ENCODE measurements around the gene HESX1. TPM values are rescaled to one million over a fixed set of nuclear protein-coding genes. Genes with fewer than 3 reads are reported as not detected.

The HESX1 gene
- total RNA-seq, 1 donor from 2014 or later = 2.0 TPM

DNA sequence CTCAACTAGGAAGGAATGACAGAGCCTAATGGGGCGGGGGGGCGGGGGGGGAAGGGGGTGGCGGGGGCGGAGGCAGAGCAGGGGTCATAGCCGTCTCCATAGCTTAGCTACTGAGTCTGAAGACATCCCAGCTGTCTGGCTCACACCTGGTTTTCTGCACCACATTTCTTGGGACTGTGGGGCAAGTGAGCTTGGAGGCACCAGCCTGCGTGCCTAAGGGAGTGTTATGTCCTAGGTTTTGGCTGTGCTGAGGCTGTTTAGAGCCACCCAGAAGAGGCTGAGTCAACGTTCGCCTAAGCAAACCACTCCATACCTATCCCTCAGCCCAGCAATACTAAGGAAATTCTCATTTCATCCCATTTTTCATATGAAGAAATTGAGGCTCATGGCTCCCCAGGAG lies 36.0 kb downstream of the HESX1 start:
- DNase-seq (ENCODE audit: extremely low spot score, unreplicated experiment) = peak; percentile 46
- no peaks in the 10 kb centered on the region for H3K36me3 Mint-ChIP-seq (ENCODE audit: unreplicated experiment)
- H3K27me3 Mint-ChIP-seq (ENCODE audit: unreplicated experiment) = peaks cover 48% of the 10 kb centered on the region
- H3K4me1 Mint-ChIP-seq (ENCODE audit: unreplicated experiment) = peaks cover 26% of the 10 kb centered on the region
- H3K27ac Mint-ChIP-seq (ENCODE audit: unreplicated experiment) = no peak overlapping the region
- H3K9me3 Mint-ChIP-seq (ENCODE audit: unreplicated experiment) = no peaks in the 10 kb centered on the region
- TF ChIP-seq, protein P1, sequence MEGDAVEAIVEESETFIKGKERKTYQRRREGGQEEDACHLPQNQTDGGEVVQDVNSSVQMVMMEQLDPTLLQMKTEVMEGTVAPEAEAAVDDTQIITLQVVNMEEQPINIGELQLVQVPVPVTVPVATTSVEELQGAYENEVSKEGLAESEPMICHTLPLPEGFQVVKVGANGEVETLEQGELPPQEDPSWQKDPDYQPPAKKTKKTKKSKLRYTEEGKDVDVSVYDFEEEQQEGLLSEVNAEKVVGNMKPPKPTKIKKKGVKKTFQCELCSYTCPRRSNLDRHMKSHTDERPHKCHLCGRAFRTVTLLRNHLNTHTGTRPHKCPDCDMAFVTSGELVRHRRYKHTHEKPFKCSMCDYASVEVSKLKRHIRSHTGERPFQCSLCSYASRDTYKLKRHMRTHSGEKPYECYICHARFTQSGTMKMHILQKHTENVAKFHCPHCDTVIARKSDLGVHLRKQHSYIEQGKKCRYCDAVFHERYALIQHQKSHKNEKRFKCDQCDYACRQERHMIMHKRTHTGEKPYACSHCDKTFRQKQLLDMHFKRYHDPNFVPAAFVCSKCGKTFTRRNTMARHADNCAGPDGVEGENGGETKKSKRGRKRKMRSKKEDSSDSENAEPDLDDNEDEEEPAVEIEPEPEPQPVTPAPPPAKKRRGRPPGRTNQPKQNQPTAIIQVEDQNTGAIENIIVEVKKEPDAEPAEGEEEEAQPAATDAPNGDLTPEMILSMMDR (IDR thresholded peaks at IDR 0.05) = no peak
- peak overlapping the region; percentile 79 for H3K4me3 Mint-ChIP-seq (ENCODE audit: unreplicated experiment)

DNA sequence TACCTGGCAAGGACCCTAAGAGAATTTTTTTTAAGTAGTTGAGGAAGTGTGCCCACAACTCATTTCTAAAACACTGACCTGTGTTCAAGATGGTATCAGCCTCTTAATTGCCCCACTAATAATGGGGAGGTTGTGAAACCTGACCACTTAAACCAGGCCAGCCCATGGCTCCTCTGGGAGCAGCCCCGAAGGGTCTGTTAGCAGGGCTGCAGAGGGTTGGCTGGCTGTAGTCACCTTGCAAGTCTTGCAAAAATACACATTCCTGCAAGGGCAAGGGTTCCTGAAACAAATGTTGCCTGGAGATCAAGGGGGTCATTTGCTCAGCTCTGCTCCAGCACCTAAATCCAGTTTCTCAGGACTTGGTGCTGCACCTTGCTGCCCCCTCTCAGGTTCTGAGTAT lies 37.9 kb downstream of the HESX1 start:
- Mint-ChIP-seq H3K4me1 (ENCODE audit: unreplicated experiment) (peaks cover 26% of the 10 kb centered on the region), H3K9me3 (ENCODE audit: unreplicated experiment) (no peaks in the 10 kb centered on the region), H3K36me3 (ENCODE audit: unreplicated experiment) (no peaks in the 10 kb centered on the region), H3K27me3 (ENCODE audit: unreplicated experiment) (peaks cover 32% of the 10 kb centered on the region), H3K4me3 (ENCODE audit: unreplicated experiment) (no peak overlapping the region), H3K27ac (ENCODE audit: unreplicated experiment) (no peak overlapping the region)
- DNase-seq (ENCODE audit: extremely low spot score, unreplicated experiment) = no peak
- TF ChIP-seq, protein P1 (IDR thresholded peaks at IDR 0.05) = no peak

DNA sequence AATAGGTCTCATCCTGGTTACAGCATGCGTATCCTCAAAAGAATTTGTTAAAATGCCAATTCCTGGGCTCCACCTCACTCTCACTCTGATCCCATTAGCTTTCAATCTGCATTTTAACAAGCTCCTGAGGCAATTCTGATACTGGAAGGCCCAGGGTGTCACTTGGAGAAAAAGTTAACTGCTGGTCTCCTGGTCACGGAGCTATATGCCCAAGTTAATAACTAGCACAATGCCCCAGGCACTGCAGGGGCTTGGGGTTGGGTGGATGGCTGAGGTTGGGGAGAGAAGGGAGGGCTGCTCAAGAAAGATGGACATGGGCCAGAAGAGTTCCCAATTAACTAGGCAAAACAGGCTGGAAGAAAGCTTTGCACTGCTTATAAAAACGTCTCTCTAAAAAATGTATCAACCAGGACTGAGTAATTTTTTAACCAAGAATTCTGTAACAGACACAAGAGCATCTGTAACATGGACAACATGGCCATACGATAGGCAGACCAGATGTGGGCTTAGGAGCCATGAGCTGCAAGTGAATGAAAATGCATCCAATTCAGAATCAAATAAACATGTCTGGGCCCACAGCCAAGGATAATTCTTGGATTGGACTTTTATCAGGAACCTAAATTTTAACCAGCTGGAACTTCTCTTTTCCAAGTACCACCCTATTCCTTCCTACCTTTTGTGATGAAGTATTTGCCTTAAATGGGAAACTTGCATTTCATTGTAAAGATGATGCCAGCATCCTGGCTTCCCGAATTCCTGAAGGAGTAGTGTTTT lies 38.8 kb downstream of the HESX1 start:
- peak overlapping the region; percentile 50 for H3K27ac Mint-ChIP-seq (ENCODE audit: unreplicated experiment)
- H3K9me3 Mint-ChIP-seq (ENCODE audit: unreplicated experiment) = no peaks in the 10 kb centered on the region
- DNase-seq (ENCODE audit: extremely low spot score, unreplicated experiment) = no peak
- peaks cover 26% of the 10 kb centered on the region for H3K4me1 Mint-ChIP-seq (ENCODE audit: unreplicated experiment)
- no peaks in the 10 kb centered on the region for H3K36me3 Mint-ChIP-seq (ENCODE audit: unreplicated experiment)
- peaks cover 24% of the 10 kb centered on the region for H3K27me3 Mint-ChIP-seq (ENCODE audit: unreplicated experiment)
- H3K4me3 Mint-ChIP-seq (ENCODE audit: unreplicated experiment) = no peak overlapping the region
- TF ChIP-seq, protein P1 (IDR thresholded peaks at IDR 0.05) = no peak

DNA sequence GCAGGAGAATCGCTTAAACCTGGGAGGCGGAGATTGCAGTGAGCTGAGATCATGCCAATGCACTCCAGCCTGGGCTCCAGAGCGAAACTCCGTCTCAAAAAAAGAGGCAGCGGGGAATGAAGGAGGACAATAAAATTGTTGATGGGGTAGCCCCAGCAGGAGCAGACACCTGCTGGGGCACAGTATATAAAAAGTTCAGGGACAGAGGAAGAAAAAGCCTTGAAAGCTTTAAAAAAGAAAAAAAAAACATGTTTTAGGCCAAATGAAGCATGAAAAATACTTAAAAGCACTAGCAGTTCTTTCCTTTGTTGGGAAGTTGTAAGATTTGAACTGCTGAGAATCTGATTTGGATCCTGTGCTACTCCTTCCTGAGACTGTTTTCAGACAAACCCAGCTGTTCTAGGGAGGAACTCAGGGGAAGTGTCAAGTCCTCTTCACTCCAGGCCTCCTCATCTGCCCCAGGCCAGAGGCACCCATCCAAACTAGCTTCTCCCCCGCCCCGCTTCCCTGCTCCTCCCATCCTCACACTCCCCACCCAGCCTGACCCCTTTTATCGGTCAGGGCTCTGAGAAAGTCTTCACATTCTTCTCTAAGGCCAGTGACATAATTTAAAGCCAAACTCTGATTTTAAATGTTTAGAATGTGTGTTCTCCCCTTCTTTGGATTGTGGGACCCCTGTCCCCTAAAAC lies 39.6 kb downstream of the HESX1 start:
- Mint-ChIP-seq H3K9me3 (ENCODE audit: unreplicated experiment) (no peaks in the 10 kb centered on the region), H3K36me3 (ENCODE audit: unreplicated experiment) (no peaks in the 10 kb centered on the region), H3K4me3 (ENCODE audit: unreplicated experiment) (peak overlapping the region; percentile 14), H3K4me1 (ENCODE audit: unreplicated experiment) (peaks cover 27% of the 10 kb centered on the region), H3K27me3 (ENCODE audit: unreplicated experiment) (peaks cover 28% of the 10 kb centered on the region), H3K27ac (ENCODE audit: unreplicated experiment) (peak overlapping the region; percentile 50)
- TF ChIP-seq, protein P1 (IDR thresholded peaks at IDR 0.05) = no peak
- DNase-seq (ENCODE audit: extremely low spot score, unreplicated experiment) = no peak

Data from osteocyte (in vitro differentiated cells).